Measurements from ENCODE around the gene ABHD18.
A peak's percentile ranks its signal among the peaks of the same experiment; 100 is the strongest.
"Not testable (repeated sequence)": the region's sequence is repeated elsewhere in the genome, so short reads cannot be mapped to it uniquely, and the experiment has no call there.

The ABHD18 gene

GRCh38 chr4:127930175-127930574 is 35.0 kb upstream of the ABHD18 start:
- Histone ChIP-seq H3K27me3 (no peaks in the 10 kb centered on the region), H3K9me3 (no peaks in the 10 kb centered on the region), H3K36me3 (peaks cover 42% of the 10 kb centered on the region), H3K27ac (no peak overlapping the region), H3K4me1 (ENCODE audit: control insufficient read depth in 1 of 2, insufficient read depth in 1 of 2, low read depth in 1 of 2, low read length in 1 of 2) (no peaks in the 10 kb centered on the region), H3K4me3 (ENCODE audit: low read depth in 1 of 2, low read length in 1 of 2) (no peak overlapping the region)
- no peak for TF ChIP-seq CTCF (IDR thresholded peaks at IDR 0.05)

- not testable (repeated sequence) for H3K9me3 ChIP-seq; H3K27me3 ChIP-seq; H3K4me3 ChIP-seq (ENCODE audit: low read depth in 1 of 2, low read length in 1 of 2); H3K27ac ChIP-seq; H3K4me1 ChIP-seq (ENCODE audit: control insufficient read depth in 1 of 2, insufficient read depth in 1 of 2, low read depth in 1 of 2, low read length in 1 of 2)
- H3K36me3 ChIP-seq, result peaks cover 38% of the 10 kb centered on the region
Observed at GRCh38 chr4:127931836-127932235, 33.4 kb upstream of the ABHD18 start.

GRCh38 chr4:127936974-127937373 is 28.2 kb upstream of the ABHD18 start:
- H3K9me3 ChIP-seq, result no peaks in the 10 kb centered on the region
- H3K27me3 ChIP-seq, result no peaks in the 10 kb centered on the region
- H3K4me3 ChIP-seq (ENCODE audit: low read depth in 1 of 2, low read length in 1 of 2), result no peak overlapping the region
- no peak for TF ChIP-seq CTCF (IDR thresholded peaks at IDR 0.05)
- H3K36me3 ChIP-seq, result peaks cover 16% of the 10 kb centered on the region
- no peaks in the 10 kb centered on the region for H3K4me1 ChIP-seq (ENCODE audit: control insufficient read depth in 1 of 2, insufficient read depth in 1 of 2, low read depth in 1 of 2, low read length in 1 of 2)
- no peak overlapping the region for H3K27ac ChIP-seq

- Histone ChIP-seq H3K4me1 (ENCODE audit: control insufficient read depth in 1 of 2, insufficient read depth in 1 of 2, low read depth in 1 of 2, low read length in 1 of 2) (no peaks in the 10 kb centered on the region), H3K9me3 (no peaks in the 10 kb centered on the region), H3K36me3 (peaks cover 23% of the 10 kb centered on the region), H3K27ac (no peak overlapping the region), H3K27me3 (no peaks in the 10 kb centered on the region), H3K4me3 (ENCODE audit: low read depth in 1 of 2, low read length in 1 of 2) (no peak overlapping the region)
- TF ChIP-seq CTCF (IDR thresholded peaks at IDR 0.05), result no peak
Observed at GRCh38 chr4:127957105-127957504, 8.1 kb upstream of the ABHD18 start.

GRCh38 chr4:127959794-127960193 is 5.4 kb upstream of the ABHD18 start:
- H3K4me3 ChIP-seq (ENCODE audit: low read depth in 1 of 2, low read length in 1 of 2), result no peak overlapping the region
- H3K27me3 ChIP-seq, result no peaks in the 10 kb centered on the region
- no peaks in the 10 kb centered on the region for H3K9me3 ChIP-seq
- no peak overlapping the region for H3K27ac ChIP-seq
- no peak for TF ChIP-seq CTCF (IDR thresholded peaks at IDR 0.05)
- peaks cover 6 to 12% of the 10 kb centered on the region in 2 experiments for H3K4me1 ChIP-seq (ENCODE audit: control insufficient read depth in 1 of 2, insufficient read depth in 1 of 2, low read depth in 1 of 2, low read length in 1 of 2)
- peaks cover 9% of the 10 kb centered on the region for H3K36me3 ChIP-seq

GRCh38 chr4:127963633-127964398 is 1.4 kb upstream of the ABHD18 start:
- not testable (repeated sequence) for H3K27me3 ChIP-seq, H3K36me3 ChIP-seq, H3K9me3 ChIP-seq
- Histone ChIP-seq H3K4me3 (ENCODE audit: low read depth in 1 of 2, low read length in 1 of 2) (peak overlapping the region; percentile 77 to 99), H3K27ac (peak overlapping the region; percentile 93), H3K4me1 (ENCODE audit: control insufficient read depth in 1 of 2, insufficient read depth in 1 of 2, low read depth in 1 of 2, low read length in 1 of 2) (peaks cover 16 to 21% of the 10 kb centered on the region in 2 experiments)

GRCh38 chr4:127964426-127965061 is 662 bp upstream of the ABHD18 start:
- not testable (repeated sequence) for H3K27me3 ChIP-seq, H3K36me3 ChIP-seq, H3K9me3 ChIP-seq
- peak overlapping the region; percentile 93 for H3K27ac ChIP-seq
- peaks cover 16 to 21% of the 10 kb centered on the region in 2 experiments for H3K4me1 ChIP-seq (ENCODE audit: control insufficient read depth in 1 of 2, insufficient read depth in 1 of 2, low read depth in 1 of 2, low read length in 1 of 2)
- H3K4me3 ChIP-seq (ENCODE audit: low read depth in 1 of 2, low read length in 1 of 2), result peak overlapping the region; percentile 77 to 99
